HepG2 (cell line): ENCODE results near the gene DNAJB2.

ENCODE experiments used
- IRF1 ChIP-seq: sonication (generic); formaldehyde crosslinking; IDR thresholded peaks from 2 replicates; pipeline ENCODE4 v1.4.0; 2020; ENCODE audit warnings: low read depth, mild to moderate bottlenecking, missing genetic modification reagents
- MAFF ChIP-seq: IDR thresholded peaks from 2 replicates; pipeline ENCODE4 v1.6.1; 2011; ENCODE audit warnings: low read depth, low read length, improper control_type of control experiment
- ZNF569 ChIP-seq: sonication (generic); formaldehyde crosslinking; IDR thresholded peaks from 2 replicates; pipeline ENCODE4 v1.5.0; 2020; ENCODE audit warnings: mild to moderate bottlenecking, missing genetic modification reagents, moderate library complexity, borderline replicate concordance
- ZNF709 ChIP-seq: sonication (generic); formaldehyde crosslinking; IDR thresholded peaks from 2 replicates; pipeline ENCODE4 v1.5.0; 2020; ENCODE audit warnings: mild to moderate bottlenecking, missing genetic modification reagents

- TF ChIP-seq MAFF: no peak
- no peak for TF ChIP-seq ZNF709 (CRISPR knock-in tag)
- no peak for TF ChIP-seq IRF1
- TF ChIP-seq ZNF569: no peak
These were observed 10.6 kb downstream of the DNAJB2 start for GRCh38 chr2:219289537-219290361.
